Measurements from ENCODE around the gene NCAPD2. TPM values are rescaled to one million over a fixed set of nuclear protein-coding genes. Genes with fewer than 3 reads are reported as not detected.

NCAPD2 gene
- total RNA-seq, 2 donors from 2014 or later = 19.9 to 26.7 TPM

- no peak for TF ChIP-seq CTCF (IDR thresholded peaks at IDR 0.05)
- Histone ChIP-seq H3K36me3 (peaks cover 37% of the 10 kb centered on the region), H3K4me3 (no peak overlapping the region), H3K4me1 (ENCODE audit: control insufficient read depth in 1 of 2, low read depth in 2 of 2) (peaks cover 10 to 18% of the 10 kb centered on the region in 2 donors), H3K27me3 (replicated peaks; ENCODE audit: insufficient read depth) (no peaks in the 10 kb centered on the region), H3K9me3 (no peaks in the 10 kb centered on the region), H3K27ac (no peak overlapping the region)
- DNase-seq (ENCODE audit: low spot score) (no peak), ATAC-seq (ENCODE audit: insufficient number of reproducible peaks, low FRiP score, low read depth) (no peak)
Observed at GRCh38 chr12:6569786-6570185, 75.9 kb downstream of the NCAPD2 start.

GRCh38 chr12:6570264-6570887, 76.5 kb downstream of the NCAPD2 start:
- Histone ChIP-seq H3K27ac (no peak overlapping the region), H3K36me3 (peaks cover 42% of the 10 kb centered on the region), H3K27me3 (replicated peaks; ENCODE audit: insufficient read depth) (no peaks in the 10 kb centered on the region), H3K4me1 (ENCODE audit: control insufficient read depth in 1 of 2, low read depth in 2 of 2) (peaks cover 10 to 18% of the 10 kb centered on the region in 2 donors), H3K4me3 (no peak overlapping the region), H3K9me3 (no peaks in the 10 kb centered on the region)
- no peak for TF ChIP-seq CTCF (IDR thresholded peaks at IDR 0.05)
- no peak for DNase-seq (ENCODE audit: low spot score)
- no peak for ATAC-seq (ENCODE audit: insufficient number of reproducible peaks, low FRiP score, low read depth)

- peaks cover 68% of the 10 kb centered on the region for H3K36me3 ChIP-seq
Observed at GRCh38 chr12:6573001-6573400, 79.1 kb downstream of the NCAPD2 start.

GRCh38 chr12:6574576-6575295, 80.8 kb downstream of the NCAPD2 start:
- no peak for TF ChIP-seq CTCF (IDR thresholded peaks at IDR 0.05)
- ATAC-seq (ENCODE audit: insufficient number of reproducible peaks, low FRiP score, low read depth) = no peak
- Histone ChIP-seq H3K27me3 (replicated peaks; ENCODE audit: insufficient read depth) (no peaks in the 10 kb centered on the region), H3K27ac (no peak overlapping the region), H3K4me1 (ENCODE audit: control insufficient read depth in 1 of 2, low read depth in 2 of 2) (no peaks in the 10 kb centered on the region), H3K36me3 (peaks cover 81% of the 10 kb centered on the region), H3K9me3 (no peaks in the 10 kb centered on the region), H3K4me3 (no peak overlapping the region)
- no peak for DNase-seq (ENCODE audit: low spot score)

More at GRCh38 chr12:6573001-6573400, 79.1 kb downstream of the NCAPD2 start:
- no peak overlapping the region for H3K4me3 ChIP-seq
- H3K27me3 ChIP-seq (replicated peaks; ENCODE audit: insufficient read depth) = no peaks in the 10 kb centered on the region
- ATAC-seq (ENCODE audit: insufficient number of reproducible peaks, low FRiP score, low read depth) (no peak), DNase-seq (ENCODE audit: low spot score) (no peak)
- no peak for TF ChIP-seq CTCF (IDR thresholded peaks at IDR 0.05)
- peaks cover 3 to 6% of the 10 kb centered on the region in 2 donors for H3K4me1 ChIP-seq (ENCODE audit: control insufficient read depth in 1 of 2, low read depth in 2 of 2)
- no peak overlapping the region for H3K27ac ChIP-seq
- no peaks in the 10 kb centered on the region for H3K9me3 ChIP-seq

GRCh38 chr12:6575648-6576047, 81.7 kb downstream of the NCAPD2 start:
- no peak for ATAC-seq (ENCODE audit: insufficient number of reproducible peaks, low FRiP score, low read depth)
- no peak overlapping the region for H3K27ac ChIP-seq
- H3K36me3 ChIP-seq = peaks cover 84% of the 10 kb centered on the region
- H3K9me3 ChIP-seq = no peaks in the 10 kb centered on the region
- DNase-seq (ENCODE audit: low spot score) = no peak
- H3K4me3 ChIP-seq = no peak overlapping the region
- no peaks in the 10 kb centered on the region for H3K27me3 ChIP-seq (replicated peaks; ENCODE audit: insufficient read depth)
- H3K4me1 ChIP-seq (ENCODE audit: control insufficient read depth in 1 of 2, low read depth in 2 of 2) = no peaks in the 10 kb centered on the region
- TF ChIP-seq CTCF (IDR thresholded peaks at IDR 0.05) = no peak

Other genes starting within 250 kb of the NCAPD2 start
- gene PLEKHG6, start 183.4 kb upstream of the NCAPD2 start, total RNA-seq = under 1 TPM in 1 of 2 donors, not detected in 1; 0.78 TPM
- gene TNFRSF1A, start 152.0 kb upstream of the NCAPD2 start, total RNA-seq = 100 to 1,000 TPM; 311 to 384 TPM
- 10 to 100 TPM; 16.4 to 33.5 TPM for gene SCNN1A, start 118.5 kb upstream of the NCAPD2 start, total RNA-seq
- gene LTBR, start 109.9 kb upstream of the NCAPD2 start, total RNA-seq = 100 to 1,000 TPM; 176 to 217 TPM
- 1 to 10 TPM; 1.6 to 4.7 TPM for gene CD27, start 49.1 kb upstream of the NCAPD2 start, total RNA-seq
- gene TAPBPL, start 42.1 kb upstream of the NCAPD2 start, total RNA-seq = 10 to 100 TPM; 23.7 to 37.5 TPM
- 10 to 100 TPM; 24.4 to 29.9 TPM for gene VAMP1, start 23.4 kb upstream of the NCAPD2 start, total RNA-seq
- gene MRPL51, start 840 bp upstream of the NCAPD2 start, total RNA-seq = 10 to 100 TPM; 40.6 to 51.7 TPM
- 1,000 to 10,000 TPM; 1,700 to 2,744 TPM for gene GAPDH, start 40.4 kb downstream of the NCAPD2 start, total RNA-seq
- gene IFFO1, start 61.9 kb downstream of the NCAPD2 start, total RNA-seq = 10 to 100 TPM; 36.2 to 68.6 TPM
- gene NOP2, start 74.2 kb downstream of the NCAPD2 start, total RNA-seq = 10 to 100 TPM; 41.2 to 83.0 TPM
- 100 to 1,000 TPM; 193 to 205 TPM for gene CHD4, start 113.3 kb downstream of the NCAPD2 start, total RNA-seq
- gene LPAR5, start 141.9 kb downstream of the NCAPD2 start, total RNA-seq = 1 to 10 TPM; 4.8 to 6.8 TPM
- 1 to 10 TPM; 5.1 to 9.1 TPM for gene ACRBP, start 153.3 kb downstream of the NCAPD2 start, total RNA-seq
- gene ING4, start 169.0 kb downstream of the NCAPD2 start, total RNA-seq = 10 to 100 TPM; 21.8 to 36.9 TPM
- gene ZNF384, start 195.3 kb downstream of the NCAPD2 start, total RNA-seq = 10 to 100 TPM; 36.8 to 45.3 TPM
- 1 to 10 TPM; 3.1 to 4.2 TPM for gene PIANP, start 206.7 kb downstream of the NCAPD2 start, total RNA-seq
- gene COPS7A, start 229.9 kb downstream of the NCAPD2 start, total RNA-seq = 10 to 100 TPM; 69.9 to 78.2 TPM